DMS53 (cell line): ENCODE results near the gene TSPAN1.
"Not testable (repeated sequence)": the region's sequence is repeated elsewhere in the genome, so short reads cannot be mapped to it uniquely, and the experiment has no call there.

Source experiments
- DNase-seq: peaks from one replicate; lab custom pipeline; 2025; lab: John Stamatoyannopoulos, UW

Gene TSPAN1

DNA sequence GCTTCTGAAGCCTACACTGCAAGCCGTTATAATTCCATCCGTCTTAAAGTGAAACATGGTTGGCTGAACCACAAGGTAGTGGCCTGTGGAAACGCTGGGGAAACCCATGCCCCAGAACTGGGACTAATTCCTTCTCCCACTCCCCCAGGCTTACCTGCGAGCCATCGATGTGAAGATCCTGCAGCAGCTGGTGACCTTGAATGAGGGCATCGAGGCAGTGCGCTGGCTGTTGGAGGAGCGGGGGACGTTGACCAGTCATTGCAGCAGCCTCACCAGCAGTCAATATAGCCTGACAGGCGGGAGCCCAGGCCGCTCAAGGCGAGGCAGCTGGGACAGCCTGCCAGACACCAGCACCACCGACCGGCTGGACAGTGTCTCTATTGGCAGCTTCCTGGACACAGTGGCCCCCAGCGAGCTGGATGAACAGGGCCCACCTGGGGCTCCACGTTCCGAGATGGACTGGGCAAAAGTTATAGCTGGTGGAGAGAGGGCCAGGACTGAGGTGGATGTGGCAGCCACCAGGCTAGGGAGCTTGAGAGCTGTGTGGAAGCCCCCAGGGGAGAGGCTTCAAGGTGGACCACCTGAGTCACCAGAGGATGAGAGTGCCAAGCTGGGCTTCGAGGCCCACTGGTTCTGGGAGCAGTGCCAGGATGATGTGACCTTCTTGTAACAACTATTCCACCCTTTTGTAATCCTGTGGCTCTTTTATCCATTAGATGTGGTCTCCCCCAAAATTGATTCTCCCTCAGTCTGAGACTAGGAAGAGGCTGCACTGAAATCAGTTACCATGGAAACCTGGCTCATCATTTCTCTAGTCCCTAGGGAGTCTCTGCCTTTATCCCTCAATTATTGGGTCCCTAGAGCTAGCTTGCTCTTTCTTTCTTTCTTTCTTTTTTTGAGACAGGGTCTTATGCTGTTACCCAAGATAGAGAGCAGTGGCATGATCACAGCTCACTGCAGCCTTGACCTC, 44.9 kb downstream of the TSPAN1 start:
- DNase-seq: no peak

DNA sequence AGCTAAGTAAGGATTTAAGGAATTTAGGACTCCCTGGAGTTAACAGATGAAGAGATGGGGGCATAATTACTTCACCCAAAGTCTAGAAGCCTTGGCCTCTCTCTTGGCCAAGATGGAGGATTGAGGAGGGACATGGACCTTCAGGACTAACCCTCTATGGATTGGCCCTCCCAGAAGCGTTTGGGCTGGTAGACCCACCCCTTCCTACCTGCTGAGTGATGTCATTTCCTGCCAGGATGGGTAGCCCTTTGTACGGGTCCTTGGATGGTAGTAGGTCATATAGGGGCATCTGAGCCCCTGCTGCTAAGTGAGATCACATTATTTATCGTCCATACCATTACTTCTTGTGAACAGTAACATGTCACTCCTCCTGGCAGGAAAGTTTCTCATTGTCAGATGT, 45.9 kb downstream of the TSPAN1 start:
- DNase-seq: no peak

DNA sequence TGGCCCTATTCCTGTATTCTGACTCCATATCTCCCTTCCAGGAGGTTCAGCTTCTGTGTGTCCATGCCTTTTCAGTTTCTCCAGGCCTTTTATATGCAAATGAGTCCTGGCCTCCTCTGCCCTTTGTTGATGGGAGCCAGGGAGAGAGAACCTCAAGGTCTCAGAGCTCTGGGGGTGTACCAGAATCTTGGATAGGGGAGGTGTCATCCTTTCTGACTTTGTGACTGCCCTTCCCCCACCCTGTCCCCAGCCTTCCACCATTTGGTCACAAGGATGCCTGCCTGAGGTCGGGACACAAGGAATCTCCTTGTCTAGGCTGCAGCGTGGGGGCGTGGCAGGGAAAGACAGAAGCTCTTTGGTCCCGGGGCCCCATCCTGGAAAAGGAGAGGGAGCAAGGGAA, 46.9 kb downstream of the TSPAN1 start:
- DNase-seq: no peak

DNA sequence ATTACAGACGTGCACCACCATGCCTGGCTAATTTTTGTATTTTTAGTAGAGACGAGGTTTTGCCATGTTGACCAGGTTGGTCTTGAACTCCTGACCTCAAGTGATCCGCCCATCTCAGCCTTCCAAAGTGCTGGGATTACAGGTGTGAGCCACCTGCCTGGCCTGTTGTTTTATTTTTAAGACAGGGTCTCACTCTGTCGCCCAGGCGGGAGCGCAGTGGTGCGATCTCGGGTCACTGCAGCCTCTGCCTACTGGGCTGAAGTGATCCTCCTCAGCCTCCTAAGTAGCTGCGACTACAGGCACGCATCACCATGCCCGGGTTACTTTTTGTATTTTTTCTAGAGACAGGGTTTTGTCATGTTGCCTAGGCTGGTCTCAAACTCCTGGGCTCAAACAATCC, 48.2 kb downstream of the TSPAN1 start:
- not testable (repeated sequence) for DNase-seq

DNA sequence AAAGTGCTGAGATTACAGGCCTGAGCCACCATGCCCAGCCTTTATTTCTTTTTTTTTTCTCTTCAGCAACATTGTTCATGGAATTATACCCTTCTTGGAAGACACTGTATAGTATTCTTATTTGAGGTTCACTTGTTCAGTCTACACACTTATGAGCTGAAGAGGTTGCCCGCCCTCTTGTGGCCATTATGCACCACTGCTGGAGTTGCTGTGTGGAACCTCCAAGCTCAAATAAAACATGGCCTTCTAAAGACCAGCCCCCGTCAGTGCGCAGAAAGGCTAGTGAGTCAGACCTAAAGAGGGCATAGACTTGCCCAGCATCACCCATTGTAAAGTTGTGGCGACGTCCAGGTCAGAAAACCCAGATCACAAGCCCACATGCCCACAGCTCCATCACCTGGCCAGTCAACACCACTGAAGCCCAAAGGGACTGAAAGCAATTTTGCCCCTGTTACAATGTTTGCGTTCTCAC, 48.6 kb downstream of the TSPAN1 start:
- peak; percentile 96 for DNase-seq

DNA sequence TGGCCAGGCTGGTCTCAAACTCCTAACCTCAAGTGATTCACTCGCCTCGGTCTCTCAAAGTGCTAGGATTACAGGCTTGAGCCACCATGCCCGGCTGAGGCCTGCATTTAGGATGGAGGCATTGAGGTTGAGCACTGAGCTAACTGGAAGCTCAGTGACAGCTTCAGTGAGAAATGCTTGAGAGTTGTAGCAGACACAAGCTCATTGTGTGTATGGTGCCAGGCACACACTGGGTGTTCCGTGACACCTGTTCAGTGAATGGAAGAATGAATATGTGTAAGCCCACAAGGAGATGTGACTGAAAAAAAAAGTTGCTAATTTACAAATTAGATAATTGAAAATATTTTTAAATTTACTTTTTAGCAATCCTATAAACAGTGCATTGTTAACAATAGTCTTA, 50.1 kb downstream of the TSPAN1 start:
- DNase-seq: no peak

DNA sequence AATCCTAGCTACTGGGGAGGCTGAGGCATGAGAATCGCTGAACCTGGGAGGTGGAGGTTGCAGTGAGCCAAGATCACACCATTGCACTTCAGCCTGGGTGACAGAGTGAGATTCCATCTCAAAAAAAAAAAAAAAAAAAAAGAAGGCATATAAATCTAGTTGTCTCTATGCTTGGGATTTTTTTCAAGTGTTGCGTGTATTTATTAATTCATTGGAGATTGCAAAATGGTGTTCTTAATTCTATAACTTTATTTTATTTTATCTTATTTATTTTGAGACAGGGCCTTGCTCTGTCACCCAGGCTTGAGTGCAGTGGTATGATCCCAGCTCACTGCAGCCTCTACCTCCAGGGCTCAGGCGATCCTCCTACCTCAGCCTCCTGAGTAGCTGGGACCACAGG, 56.3 kb downstream of the TSPAN1 start:
- not testable (repeated sequence) for DNase-seq
